CD4-positive, alpha-beta T cell treated with Interleukin-2 at 100 ng/mL for 4 hours (primary cell): ENCODE results near the gene CFAP45.

Experiments used
- DNase-seq: peaks from one replicate; pipeline ENCODE4 v3.0.0-alpha.2; 2020; ENCODE audit warnings: low spot score

The CFAP45 gene

DNA sequence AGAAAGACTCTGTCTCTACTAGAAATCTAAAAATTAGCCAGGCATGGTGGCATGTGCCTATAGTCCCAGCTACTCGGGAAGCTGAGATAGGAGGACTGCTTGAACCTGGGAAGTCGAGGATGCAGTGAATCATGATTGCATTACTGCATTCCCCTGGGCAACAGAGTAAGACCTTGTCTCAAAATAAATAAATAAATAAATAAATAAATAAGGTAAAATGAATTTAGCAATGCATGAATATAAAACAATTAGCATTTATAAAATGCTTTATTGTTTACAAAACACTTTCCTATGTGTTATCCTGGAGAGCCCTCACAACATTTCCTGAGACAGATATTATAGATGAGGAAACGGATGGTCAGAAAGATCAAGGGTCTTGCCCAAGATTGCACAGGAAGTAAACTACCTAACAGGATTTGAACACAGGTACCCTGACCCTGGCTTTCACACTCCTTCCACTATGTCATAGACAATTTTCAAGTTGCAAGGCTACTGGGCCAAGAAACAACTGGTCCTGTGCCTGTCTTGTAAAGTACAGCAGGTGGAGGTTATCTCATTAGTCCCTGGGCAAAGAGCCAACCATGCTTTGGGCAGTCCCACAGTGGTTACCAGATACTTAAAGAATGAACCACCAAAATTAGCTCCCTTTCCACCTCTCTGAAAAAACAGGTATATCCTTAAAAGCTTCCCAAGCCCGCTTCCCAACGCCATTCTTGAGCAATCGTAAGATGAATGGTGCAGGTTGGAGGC is 22.1 kb downstream of the CFAP45 start:
- DNase-seq, result no peak

DNA sequence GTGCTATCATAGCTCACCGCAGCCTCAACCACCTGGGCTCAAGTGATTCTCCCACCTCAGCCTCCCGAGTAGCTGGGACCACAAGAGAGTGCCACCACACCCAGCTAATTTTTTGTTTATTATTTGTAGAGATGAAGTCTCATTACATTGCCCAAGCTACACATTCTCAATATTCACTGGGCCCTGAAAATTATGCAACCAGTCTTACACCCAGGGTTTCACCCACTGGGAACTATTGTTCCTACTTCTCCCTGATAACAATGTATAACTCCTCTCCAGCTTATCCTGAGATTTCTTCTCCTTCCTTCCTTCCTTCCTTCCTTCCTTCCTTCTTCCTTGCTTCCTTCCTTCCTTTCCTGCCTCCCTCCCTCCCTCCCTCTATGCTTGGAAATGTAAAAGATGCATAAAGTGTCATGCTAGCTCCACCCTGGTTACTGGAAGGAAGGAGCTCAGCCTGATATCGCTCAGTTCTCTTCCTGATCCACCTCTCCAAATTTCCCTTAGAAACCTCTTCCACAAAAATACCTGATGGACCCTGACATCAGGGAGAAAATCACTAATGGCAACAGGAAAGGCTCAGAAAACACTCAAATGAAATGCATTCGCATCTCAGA is 26.3 kb downstream of the CFAP45 start:
- no peak for DNase-seq

DNA sequence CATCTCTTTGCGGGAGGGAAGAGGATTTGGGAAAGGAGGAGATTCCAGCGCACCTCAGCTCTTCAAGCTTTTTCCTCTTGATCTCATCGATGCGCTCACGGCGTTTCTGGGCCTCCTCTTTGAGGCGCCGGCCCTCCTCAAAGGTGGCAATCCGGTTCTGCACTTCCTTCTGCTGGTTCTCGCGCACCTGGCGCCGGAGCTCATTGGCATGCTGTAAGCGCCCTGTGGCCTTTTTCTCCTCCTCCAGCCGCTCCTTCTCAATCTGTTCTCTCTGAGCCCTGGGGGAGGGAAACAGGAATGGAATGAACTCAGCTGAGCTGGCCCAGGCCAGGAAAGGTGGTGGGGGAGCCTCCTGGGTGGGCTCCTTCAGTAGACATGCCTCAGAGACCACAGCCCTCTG is 27.1 kb downstream of the CFAP45 start:
- DNase-seq, result no peak

DNA sequence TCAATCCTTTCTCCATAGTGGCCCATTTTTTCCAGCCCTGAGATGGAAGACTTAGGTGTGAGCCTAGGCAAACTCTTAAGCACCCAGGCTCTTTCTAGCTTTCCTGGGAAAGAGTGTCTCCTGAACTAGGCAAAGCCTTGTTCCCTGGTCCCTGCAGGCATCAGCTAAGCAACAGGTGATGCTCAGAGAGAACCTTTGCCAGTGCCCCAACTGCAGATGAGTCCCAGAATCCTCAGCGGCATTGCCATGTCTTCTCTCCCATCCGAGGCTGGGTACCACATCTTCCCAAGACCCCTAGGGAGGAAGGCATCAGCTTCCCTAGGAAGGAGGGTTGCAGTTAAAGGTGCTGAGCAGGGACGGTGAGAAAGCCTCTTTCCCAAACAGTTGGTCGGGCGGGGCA is 29.3 kb downstream of the CFAP45 start:
- DNase-seq, result no peak

DNA sequence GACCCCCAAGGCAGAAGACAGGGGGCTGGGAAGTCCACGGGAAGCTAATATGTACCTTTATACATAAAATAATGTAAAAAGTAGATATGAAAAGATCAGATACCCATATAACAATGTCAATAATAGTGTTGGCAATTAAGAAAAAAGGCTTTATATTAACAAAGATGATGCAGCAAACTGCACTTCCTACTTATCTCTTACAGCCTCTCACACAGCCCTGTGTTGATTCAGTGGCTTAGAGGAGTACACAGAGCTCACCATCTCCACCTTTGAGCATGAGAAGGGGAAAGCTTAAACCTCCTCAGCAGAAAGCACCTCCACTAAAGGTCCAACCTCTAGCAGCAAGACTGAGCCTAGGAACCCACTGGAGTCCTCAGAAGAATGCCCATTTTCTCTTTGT is 30.4 kb downstream of the CFAP45 start:
- no peak for DNase-seq

DNA sequence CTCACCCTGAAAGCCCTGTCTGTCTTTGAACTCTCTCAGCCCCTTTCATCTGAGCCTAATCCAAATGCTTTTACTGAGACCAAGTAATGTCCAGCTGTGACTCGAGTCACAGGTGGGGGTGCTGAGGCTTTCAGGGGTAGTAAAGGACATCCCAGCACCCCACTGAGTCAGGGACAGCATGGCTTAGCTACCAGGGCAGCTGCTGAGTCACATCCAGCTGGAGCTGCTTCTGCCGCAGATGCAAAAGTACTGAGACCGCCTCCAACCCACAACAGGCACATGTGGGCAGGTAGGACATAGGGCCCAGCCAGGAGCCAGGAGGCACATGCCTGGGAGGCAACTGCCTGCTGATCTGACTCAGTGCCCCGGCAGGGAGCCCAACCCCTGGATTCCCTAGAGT is 30.8 kb downstream of the CFAP45 start:
- DNase-seq, result no peak

DNA sequence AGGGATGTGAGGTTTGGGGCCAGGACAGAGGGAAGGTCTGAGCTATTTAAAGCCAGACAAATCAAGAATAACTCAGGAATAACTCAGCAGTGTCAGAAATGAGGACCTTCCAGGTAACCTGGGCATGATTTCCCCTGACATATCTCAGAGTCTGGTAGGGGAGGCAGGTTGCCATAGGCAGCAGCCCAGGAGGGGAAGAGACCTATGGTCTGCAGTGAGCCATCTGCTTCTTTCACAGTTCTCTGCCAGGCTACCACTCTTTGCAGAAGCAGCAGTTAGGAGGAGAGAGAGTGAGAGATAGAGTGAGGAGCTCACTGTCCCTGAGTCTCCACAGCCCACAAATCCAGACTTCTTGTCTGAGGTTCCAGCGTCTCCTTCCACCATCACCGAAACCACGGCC is 31.2 kb downstream of the CFAP45 start:
- no peak for DNase-seq

DNA sequence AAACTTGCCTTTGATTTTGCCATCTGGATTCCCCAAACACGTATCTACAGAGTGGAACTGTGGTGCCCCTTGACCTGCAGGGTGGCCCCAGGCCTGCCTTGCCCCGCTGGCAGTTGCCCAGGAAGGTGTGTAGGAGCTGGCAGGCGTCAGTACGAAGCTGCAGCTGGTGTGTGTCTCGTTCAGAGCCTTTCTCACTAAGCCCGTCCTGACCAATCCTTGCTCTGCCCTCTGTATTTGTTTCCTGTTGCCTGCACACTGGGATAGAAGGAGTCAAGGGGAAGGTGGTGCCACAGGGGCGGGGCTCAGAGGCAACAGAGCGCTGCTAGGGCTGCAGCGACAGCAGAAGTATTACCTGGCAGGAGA is 32.3 kb downstream of the CFAP45 start:
- DNase-seq, result no peak

DNA sequence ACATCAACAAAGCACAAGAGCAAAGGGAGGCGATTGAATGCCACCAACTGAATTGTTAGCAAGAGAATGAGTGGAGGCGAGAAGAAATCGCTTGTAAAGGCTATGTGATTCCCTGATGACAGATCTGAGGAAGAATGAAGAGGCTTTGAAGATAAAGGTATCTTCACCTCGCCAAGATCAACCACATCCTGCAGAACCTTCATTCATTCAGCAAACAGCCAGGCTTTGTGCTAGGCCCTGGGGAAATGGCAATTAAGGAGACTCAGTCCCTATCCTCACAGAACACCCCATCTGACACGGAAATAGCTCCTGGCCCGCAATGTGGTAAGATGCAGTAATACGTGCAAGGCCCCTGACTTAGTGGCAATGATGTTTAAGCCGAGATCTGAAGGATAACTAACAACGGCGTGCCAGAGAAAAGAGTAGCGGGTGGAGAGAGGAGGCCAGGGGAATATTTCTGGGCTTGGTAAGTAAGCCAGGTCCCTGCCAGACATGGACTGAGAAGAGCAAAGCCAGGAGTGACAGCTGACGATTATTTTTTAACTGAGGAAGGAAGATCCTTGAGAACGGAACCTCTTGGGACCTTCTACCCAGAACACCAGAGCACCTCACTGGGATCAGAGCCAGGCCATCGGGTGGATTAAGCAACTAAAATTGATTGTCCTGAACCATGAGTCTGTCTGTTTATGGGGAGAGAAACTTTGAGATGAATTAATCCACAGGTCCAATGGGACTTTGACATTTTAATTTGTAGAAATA is 32.9 kb downstream of the CFAP45 start:
- no peak for DNase-seq

DNA sequence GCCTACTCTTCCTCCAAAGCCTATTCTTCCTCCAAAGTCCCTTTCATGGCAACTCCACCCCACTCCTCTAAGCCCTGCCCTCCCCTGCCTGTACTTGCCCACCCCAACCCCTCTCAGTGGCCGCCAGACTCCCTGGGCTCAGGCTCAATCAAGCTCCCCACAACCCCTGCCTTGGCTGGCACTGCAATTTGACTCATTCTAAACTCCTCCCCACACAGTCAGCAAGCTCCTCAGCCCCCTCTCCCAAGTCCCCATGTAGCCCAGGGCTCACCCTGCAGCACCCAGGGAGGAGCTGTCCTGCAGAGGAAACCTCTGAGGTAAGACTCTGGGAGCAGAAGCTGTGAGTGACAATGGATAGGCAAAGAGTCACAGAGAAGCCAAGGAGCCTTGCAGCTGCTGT is 33.9 kb downstream of the CFAP45 start:
- no peak for DNase-seq

DNA sequence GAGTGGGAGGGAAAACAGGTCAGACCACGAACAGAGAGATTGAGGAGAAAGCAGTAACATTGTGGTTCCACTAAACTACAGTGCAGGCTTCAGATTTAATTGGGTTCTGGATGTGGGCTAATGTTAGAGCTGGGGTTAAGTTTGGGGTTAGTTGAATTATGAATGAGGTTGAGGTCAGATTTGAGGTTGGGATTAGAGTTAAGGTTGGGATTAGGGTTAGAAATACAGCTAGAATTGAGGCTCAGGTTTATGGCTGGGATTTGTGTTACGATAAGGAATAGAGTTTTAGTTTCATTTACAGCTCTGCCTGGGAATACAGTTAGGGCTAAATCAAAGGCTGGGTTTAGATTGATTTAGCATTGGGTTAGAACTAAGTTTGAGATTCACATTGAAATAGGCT is 35.7 kb downstream of the CFAP45 start:
- DNase-seq, result no peak

DNA sequence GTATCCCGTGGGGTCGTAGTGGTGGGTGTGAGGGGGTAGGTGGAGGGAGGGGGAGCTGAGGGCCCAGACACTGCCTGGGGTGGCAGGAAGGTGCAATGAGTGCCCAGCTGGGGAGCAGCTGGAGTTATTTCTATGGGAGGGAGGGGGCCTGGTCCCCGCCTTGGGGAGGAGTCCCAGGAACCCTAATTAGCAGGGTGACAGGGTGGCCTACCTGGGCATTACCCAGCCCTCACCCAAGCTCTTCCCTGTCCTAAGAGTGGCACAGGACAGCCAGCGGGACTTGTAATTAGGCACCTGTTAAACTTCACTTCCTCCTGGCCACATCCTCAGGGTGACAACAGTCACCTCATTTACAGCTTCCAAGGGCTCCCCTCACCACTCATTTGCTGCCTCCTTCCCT is 37.4 kb downstream of the CFAP45 start, which contains the start of gene VSIG8:
VSIG8 (minus strand) TSS at position 101 of the 400 bp plus-strand sequence. CDS start 136 bp downstream, outside the sequence.
- no peak for DNase-seq

DNA sequence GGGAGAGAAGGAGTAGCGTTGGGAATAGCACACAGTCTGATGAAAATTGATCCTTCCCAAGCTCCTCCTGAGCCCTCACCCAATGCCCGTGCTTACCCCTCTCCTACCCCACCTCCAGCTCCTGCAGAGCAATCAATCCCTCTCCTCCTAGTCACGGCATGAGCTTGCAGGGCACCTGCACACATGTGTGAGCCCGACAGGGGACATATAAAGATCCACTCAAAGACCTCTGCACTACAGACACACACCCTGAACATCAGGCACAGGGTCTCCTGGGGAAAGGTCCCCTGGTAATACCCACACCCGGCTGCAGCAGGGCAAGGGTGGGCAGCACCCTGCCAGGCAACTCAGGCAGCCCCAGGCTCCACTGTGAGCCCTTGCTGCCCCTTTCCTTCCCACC is 37.9 kb downstream of the CFAP45 start:
- no peak for DNase-seq

DNA sequence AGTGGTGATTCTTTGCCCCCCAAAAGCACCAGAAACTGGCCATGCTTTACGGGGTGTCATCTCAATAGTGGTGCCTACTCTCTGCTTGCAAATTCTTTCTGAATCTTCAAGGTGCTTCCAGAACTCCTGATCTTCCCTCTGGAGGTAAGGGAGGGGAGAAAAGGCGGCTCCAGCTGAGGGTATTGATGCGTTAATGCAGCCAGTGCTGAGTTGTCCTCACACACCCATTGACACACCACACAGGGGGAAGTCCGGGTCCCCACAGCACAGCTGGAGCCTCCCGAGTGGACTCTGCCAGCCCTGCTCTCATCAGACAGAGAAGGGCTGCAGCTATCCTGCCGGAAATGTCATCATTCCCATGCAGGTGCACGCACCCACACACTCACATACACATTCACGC is 38.7 kb downstream of the CFAP45 start:
- DNase-seq, result no peak

DNA sequence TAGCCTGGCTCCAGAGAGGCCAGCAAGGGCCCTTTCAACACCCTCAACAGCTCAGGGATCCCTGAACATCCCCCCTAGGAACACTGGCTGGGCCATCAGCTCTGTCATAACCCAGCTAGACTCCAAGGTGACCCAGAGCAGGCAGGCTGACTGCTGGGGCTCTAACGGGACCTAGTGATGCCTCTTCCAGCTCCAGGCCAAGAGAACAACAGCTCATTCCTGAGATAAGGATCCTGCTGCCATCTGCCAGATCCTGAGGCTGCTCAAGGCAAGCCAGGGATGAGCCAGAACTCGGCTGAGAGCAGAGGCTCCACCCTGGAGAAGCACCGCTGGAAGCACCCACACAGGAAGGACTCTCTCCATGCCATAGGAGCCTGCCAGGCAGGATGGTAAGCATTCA is 39.5 kb downstream of the CFAP45 start:
- DNase-seq, result no peak

DNA sequence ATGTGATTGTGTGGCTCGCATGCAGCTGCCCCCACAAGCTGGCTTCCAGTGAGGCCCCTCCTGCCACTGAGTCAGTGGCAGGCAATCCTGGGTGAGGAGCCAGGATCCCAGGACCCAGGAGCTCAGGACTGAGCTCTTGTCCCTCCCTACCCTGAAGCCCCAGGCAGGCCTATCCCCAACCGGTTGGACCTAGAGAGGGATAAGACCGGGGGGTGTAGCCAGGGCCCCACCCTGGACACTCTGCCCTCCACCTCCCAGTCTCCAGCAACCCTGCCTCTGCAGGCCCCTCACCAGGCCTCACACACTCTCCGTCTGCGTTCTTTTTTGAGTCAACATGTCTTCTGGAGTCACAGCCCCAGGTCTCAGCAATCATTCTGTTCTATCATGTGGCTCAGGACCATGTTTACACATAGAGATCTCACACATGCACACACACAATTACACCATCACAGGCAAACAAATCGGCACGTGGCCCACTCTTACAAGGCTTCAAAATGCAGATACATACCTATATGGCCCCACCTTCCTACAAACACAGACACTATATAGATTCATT is 40.1 kb downstream of the CFAP45 start:
- no peak for DNase-seq

DNA sequence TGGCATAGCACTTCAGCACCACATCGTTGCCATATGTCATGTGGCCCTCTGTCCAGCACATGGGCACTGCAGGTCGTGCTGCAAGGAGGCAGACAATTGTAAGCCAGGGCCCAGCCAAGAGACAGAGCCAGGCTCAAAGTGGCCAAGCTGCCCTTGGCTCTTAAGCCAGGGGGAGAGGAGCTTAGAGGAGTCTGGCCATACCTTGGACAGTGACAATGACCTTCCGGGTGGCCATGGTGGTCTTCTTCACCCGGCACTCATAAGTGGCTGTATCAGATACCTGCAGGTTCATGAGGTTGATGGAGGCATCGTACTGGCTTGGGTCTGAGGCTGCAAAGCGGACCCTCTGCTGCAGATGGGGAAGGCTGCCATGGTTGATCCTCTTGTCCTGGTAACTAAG is 42.1 kb downstream of the CFAP45 start:
- DNase-seq, result no peak

DNA sequence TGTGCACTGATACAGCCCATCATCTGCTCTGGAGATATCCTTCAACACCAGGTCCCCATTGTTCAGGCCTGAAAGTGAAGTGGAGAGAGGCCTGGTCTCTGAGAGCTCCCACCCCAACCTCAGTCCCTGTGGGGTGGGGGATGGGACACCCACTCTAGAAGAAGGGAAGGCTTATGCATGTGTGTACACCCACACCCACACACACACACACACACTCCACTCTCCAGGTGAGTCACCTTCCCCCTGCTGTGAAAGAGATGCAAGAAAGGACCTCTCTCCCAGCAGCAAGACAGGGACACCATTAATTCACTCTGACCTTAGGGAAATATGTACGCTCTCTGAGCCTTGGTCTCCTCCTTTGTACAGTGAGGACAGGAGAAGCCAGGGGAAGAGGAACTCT is 43.4 kb downstream of the CFAP45 start:
- DNase-seq, result no peak

DNA sequence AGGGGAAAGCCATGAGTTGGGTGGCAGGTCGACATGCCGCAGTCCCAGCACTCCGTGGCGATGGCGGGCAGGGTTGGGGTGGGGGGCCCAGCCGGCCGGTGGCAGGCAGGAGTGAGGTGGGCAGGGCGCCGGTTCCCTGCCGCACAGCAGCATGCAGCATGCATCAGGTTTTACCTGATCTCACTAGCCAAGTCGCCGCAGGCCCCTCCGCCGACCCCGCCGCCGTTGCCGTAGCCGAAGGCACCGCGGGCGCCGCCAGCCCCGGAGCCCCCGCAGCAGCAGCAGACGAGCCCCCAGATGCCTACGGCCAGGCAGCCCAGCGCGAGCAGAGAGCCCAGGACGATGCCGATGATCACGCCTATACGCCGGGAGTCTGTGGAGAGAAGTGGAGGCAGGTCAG is 44.3 kb downstream of the CFAP45 start:
- no peak for DNase-seq

DNA sequence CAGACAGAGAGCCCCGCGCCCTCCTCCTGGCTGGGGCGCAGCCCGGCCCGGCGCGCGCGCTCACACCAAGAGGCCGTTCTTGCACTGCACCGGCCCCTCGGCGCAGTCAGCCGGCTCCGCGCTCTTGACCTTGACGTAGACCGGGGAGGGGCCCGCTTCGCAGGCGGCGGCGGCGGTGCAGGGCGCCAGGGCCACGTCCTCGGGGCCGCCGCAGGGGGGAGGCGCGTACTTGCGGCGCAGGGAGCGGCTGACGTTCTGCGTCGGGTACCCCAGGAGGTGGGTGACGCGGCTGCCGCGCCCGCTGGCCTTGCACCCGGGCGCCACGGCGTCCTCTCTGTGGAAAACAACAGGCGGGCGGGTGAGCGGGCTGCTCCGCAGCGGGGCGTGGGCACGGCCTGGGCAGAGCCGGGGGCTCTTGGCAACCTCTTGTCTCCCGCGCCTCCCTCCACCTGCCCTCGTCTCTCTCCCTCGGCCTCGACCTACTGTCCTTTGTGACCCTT is 45.2 kb downstream of the CFAP45 start:
- peak; percentile 81 for DNase-seq

DNA sequence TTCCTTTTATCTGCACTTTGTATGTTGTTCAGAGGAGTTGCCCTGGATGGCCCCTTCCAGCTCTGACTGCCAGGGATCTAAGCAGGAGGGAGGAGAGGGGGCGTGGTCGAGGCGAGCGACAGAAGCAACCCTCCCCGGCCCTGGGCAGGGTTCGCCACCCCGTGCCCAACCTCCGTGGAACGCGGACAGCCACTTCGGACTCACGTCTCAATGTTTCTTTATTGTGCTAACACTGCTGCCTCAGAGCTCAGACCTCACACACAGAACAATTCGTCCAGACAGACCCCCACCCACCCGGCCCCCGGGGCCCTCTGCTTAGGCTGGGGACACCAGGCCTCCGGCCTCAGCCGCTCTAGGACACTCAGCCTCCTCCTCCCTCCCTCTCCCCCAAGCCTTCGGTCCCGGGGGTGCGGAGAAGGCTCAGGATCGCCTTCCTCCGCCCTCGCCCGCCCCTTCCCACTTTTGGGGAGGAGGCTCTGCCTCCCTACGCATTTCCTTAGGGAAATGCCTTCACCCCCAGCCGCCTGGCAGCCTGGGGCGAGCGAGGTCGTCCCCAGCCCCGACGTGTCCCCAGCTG is 45.8 kb downstream of the CFAP45 start:
- DNase-seq, result no peak

DNA sequence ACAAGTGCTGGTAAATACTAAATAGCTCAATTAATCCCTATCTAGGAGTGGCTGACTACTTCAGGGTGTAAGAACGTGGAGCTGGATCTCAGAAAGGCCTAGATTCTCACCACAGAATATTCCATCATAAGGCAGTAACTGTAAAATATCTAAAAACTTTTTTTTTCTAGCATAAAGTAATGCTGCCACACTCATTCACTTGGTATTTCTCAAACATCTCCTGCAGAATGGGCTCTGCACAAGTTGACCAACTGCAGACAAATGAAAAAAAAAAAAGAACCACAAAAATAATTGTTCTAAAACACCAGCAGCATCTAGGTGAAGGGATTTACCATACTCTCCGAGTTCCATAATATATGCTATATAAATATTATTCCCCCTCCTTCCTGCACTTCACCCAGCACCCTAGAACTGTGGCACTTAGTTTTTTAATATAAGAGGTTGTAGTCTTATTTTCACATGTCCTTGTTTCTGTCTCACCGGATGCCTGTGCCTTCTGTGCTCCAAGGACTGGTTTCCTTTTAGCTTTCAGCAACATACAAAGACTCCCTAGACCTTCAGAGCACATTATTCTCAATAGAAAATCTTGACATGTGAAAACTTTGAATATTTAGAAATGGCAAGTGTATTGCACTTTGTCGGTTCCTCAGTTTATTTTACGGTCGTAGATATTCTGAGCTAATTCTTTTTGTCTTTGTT is 46.4 kb downstream of the CFAP45 start:
- DNase-seq, result no peak
